WTC11 (cell line): ENCODE results near the gene RPL37A. TPM values are rescaled to one million over a fixed set of nuclear protein-coding genes. Genes with fewer than 3 reads are reported as not detected.

Experiments used
- ATAC-seq: fragments of 200-7000 bp; cut with Tn5 transposase; 2 replicates; pipeline ENCODE4 v1.10.0; 2021; ENCODE audit warnings: mild to moderate bottlenecking, moderate library complexity
- CTCF ChIA-PET: fragments of 300-600 bp; sonication (Branson Sonifier 250); formaldehyde crosslinking; loops from one replicate; lab custom pipeline; 2021; ENCODE audit warnings: antibody characterized with exemption; lab: Charles Lee
- POLR2A ChIA-PET: fragments of 350-600 bp; sonication (Branson Sonifier 250); formaldehyde crosslinking; loops from one replicate; lab custom pipeline; 2021; ENCODE audit warnings: antibody characterized with exemption; lab: Charles Lee
- DNase-seq: peaks from one replicate; pipeline ENCODE4 v3.0.0; 2021; ENCODE audit warnings: low spot score
- H3K27ac Mint-ChIP-seq: 2 replicates; pipeline ENCODE4 v1.8.0; 2021; ENCODE audit warnings: mixed read lengths
- H3K27me3 Mint-ChIP-seq: 2 replicates; pipeline ENCODE4 v1.8.0; 2021; ENCODE audit warnings: low read depth, mild to moderate bottlenecking, moderate library complexity, mixed read lengths
- H3K36me3 Mint-ChIP-seq: 2 replicates; pipeline ENCODE4 v1.8.0; 2021; ENCODE audit warnings: mixed read lengths
- H3K4me1 Mint-ChIP-seq: 2 replicates; pipeline ENCODE4 v1.8.0; 2022; ENCODE audit warnings: mixed read lengths
- H3K4me3 Mint-ChIP-seq: 2 replicates; pipeline ENCODE4 v1.8.0; 2021; ENCODE audit warnings: mild to moderate bottlenecking, moderate library complexity, mixed read lengths
- H3K9me3 Mint-ChIP-seq: 2 replicates; pipeline ENCODE4 v1.8.0; 2021; ENCODE audit warnings: mixed read lengths
- AFF4 ChIP-seq: sonication (generic); formaldehyde crosslinking; IDR thresholded peaks from 2 replicates; pipeline ENCODE4 v1.8.1; 2023; ENCODE audit warnings: mild to moderate bottlenecking, missing genetic modification reagents, borderline replicate concordance
- CBFB ChIP-seq: sonication (generic); formaldehyde crosslinking; IDR thresholded peaks from 2 replicates; pipeline ENCODE4 v1.8.1; 2022; ENCODE audit warnings: mild to moderate bottlenecking, low read depth, missing genetic modification reagents
- CREM ChIP-seq: sonication (generic); formaldehyde crosslinking; IDR thresholded peaks from 2 replicates; pipeline ENCODE4 v1.8.1; 2022; ENCODE audit warnings: mild to moderate bottlenecking, missing genetic modification reagents, moderate library complexity
- ELF4 ChIP-seq: sonication (generic); formaldehyde crosslinking; IDR thresholded peaks from 2 replicates; pipeline ENCODE4 v1.8.1; 2022; ENCODE audit warnings: low read depth, mild to moderate bottlenecking, moderate library complexity, missing genetic modification reagents
- HMGXB4 ChIP-seq: sonication (generic); formaldehyde crosslinking; IDR thresholded peaks from 2 replicates; pipeline ENCODE4 v1.8.1; 2023; ENCODE audit warnings: mild to moderate bottlenecking, moderate library complexity, missing genetic modification reagents
- IRF1 ChIP-seq: sonication (generic); formaldehyde crosslinking; IDR thresholded peaks from 2 replicates; pipeline ENCODE4 v1.8.0; 2023; ENCODE audit warnings: missing genetic modification reagents
- USF1 ChIP-seq: sonication (generic); formaldehyde crosslinking; IDR thresholded peaks from 2 replicates; pipeline ENCODE4 v1.8.0; 2022; ENCODE audit warnings: mild to moderate bottlenecking, missing genetic modification reagents
- USF2 ChIP-seq: sonication (generic); formaldehyde crosslinking; IDR thresholded peaks from 2 replicates; pipeline ENCODE4 v1.8.1; 2023; ENCODE audit warnings: mild to moderate bottlenecking, missing genetic modification reagents, moderate library complexity
- ZNF121 ChIP-seq: sonication (generic); formaldehyde crosslinking; IDR thresholded peaks from 2 replicates; pipeline ENCODE4 v1.8.0; 2023; ENCODE audit warnings: missing genetic modification reagents
- total RNA-seq: library from RNA; stranded (reverse); gene quantifications from 3 replicates; pipeline ENCODE4 v1.2.3, GENCODE V29; 2021
- TF ChIP-seq, protein P1 (sequence below): sonication (generic); formaldehyde crosslinking; IDR thresholded peaks from 2 replicates; pipeline ENCODE4 v1.8.1; 2022; ENCODE audit warnings: missing genetic modification reagents, borderline replicate concordance
- TF ChIP-seq, protein P2 (sequence below): sonication (generic); formaldehyde crosslinking; IDR thresholded peaks from 2 replicates; pipeline ENCODE4 v1.8.1; 2023; ENCODE audit warnings: mild to moderate bottlenecking, missing genetic modification reagents, moderate library complexity

The RPL37A gene
- total RNA-seq, 1 experiment from 2014 or later: 3,135 TPM

- no peaks in the 10 kb centered on the region; the same call in 1 of the 2 replicates for H3K9me3 Mint-ChIP-seq
- ChIA-PET CTCF (interaction anchor here (1.6 kb wide), 1 partner anchor 117 kb away, joined by 6 read pairs; no protein-coding TSS in a partner anchor), POLR2A (no interaction called here)
- peaks cover 39% of the 10 kb centered on the region for H3K4me1 Mint-ChIP-seq
- H3K27ac Mint-ChIP-seq: 0 out of 2 replicates have a peak overlapping the region, but pooled peaks have one; percentile 10
- TF ChIP-seq USF1 (CRISPR knock-in tag) (no peak), USF2 (no peak), ELF4 (CRISPR knock-in tag) (no peak), ZNF121 (CRISPR knock-in tag) (no peak), CREM (CRISPR knock-in tag) (no peak), HMGXB4 (no peak), CBFB (CRISPR knock-in tag) (no peak), IRF1 (CRISPR knock-in tag) (no peak), AFF4 (CRISPR knock-in tag) (no peak)
- TF ChIP-seq, protein P1, sequence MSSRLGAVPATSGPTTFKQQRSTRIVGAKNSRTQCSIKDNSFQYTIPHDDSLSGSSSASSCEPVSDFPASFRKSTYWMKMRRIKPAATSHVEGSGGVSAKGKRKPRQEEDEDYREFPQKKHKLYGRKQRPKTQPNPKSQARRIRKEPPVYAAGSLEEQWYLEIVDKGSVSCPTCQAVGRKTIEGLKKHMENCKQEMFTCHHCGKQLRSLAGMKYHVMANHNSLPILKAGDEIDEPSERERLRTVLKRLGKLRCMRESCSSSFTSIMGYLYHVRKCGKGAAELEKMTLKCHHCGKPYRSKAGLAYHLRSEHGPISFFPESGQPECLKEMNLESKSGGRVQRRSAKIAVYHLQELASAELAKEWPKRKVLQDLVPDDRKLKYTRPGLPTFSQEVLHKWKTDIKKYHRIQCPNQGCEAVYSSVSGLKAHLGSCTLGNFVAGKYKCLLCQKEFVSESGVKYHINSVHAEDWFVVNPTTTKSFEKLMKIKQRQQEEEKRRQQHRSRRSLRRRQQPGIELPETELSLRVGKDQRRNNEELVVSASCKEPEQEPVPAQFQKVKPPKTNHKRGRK: no peak
- TF ChIP-seq, protein P2, sequence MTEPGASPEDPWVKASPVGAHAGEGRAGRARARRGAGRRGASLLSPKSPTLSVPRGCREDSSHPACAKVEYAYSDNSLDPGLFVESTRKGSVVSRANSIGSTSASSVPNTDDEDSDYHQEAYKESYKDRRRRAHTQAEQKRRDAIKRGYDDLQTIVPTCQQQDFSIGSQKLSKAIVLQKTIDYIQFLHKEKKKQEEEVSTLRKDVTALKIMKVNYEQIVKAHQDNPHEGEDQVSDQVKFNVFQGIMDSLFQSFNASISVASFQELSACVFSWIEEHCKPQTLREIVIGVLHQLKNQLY (CRISPR knock-in tag): no peak
- DNase-seq (peak; percentile 53), ATAC-seq (peak; percentile 78)
- H3K27me3 Mint-ChIP-seq: 0 out of 2 replicates have a peak, but pooled peaks cover under 1% of the 10 kb centered on the region
- H3K4me3 Mint-ChIP-seq: no peak overlapping the region
- no peaks in the 10 kb centered on the region for H3K36me3 Mint-ChIP-seq
Observed at GRCh38 chr2:216549926-216550690, 51.5 kb downstream of the RPL37A start.
